ENCODE data around the gene AKAP6.

DNA sequence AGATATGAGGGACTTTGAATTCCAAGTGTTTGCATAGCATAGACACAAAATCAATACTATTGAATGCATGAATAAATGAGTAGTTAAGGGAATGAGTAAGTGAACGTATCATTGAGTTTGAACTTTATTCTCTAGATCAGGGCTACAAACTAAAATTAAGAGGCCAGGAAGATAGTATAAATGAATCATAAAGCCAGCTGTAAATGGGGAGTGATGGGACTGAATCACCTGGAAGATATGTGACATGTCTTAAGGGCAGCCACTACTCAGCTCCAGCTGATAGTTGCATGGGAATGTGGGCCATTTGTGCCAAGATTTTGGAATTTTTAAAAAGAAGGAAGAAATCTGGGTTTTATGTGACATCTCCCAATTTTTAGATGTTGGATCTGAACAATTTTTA, 229.9 kb downstream of the AKAP6 start:
- TF ChIP-seq POLR2A (IDR thresholded peaks at IDR 0.05; ENCODE audit: low read depth, low read length), result no peak
- no peak for TF ChIP-seq POLR2AphosphoS5 (IDR thresholded peaks at IDR 0.05; ENCODE audit: low read depth, low read length)

All from GM12891 (cell line).